Ureter (tissue), 1 donor: ENCODE measurements around the gene CLEC4F. TPM values are rescaled to one million over a fixed set of nuclear protein-coding genes. Genes with fewer than 3 reads are reported as not detected.
A peak's percentile ranks its signal among the peaks of the same experiment; 100 is the strongest.

Source experiments
- DNase-seq: peaks from one replicate; pipeline ENCODE4 v3.0.0-alpha.2; 2020; ENCODE audit warnings: low spot score
- total RNA-seq: library from RNA; stranded (reverse); gene quantifications from one replicate; pipeline ENCODE4 v1.2.4, GENCODE V29; 2023
- donor health status: DM: yes; HTN: yes; CAD: no.

CLEC4F gene
- 1.2 TPM for total RNA-seq

GRCh38 chr2:70820499-70820898, at the start of gene CLEC4F:
Gene CLEC4F, minus strand, starts transcription at chr2:70820599. Its CDS starts 76 bp downstream, at chr2:70820523.
- no peak for DNase-seq

- no peak for DNase-seq
Observed at GRCh38 chr2:70868970-70869369, 48.6 kb upstream of the CLEC4F start.

- peak; percentile 76 for DNase-seq
Observed at GRCh38 chr2:70861777-70862625, 41.6 kb upstream of the CLEC4F start.

GRCh38 chr2:70855667-70856066, 35.3 kb upstream of the CLEC4F start:
- DNase-seq, result no peak

GRCh38 chr2:70854411-70854810, 34.0 kb upstream of the CLEC4F start:
- no peak for DNase-seq

GRCh38 chr2:70852824-70853223, 32.4 kb upstream of the CLEC4F start:
- DNase-seq, result no peak

GRCh38 chr2:70851704-70852103, 31.3 kb upstream of the CLEC4F start:
- DNase-seq, result no peak

GRCh38 chr2:70850925-70851324, 30.5 kb upstream of the CLEC4F start:
- DNase-seq, result no peak

- DNase-seq, result no peak
Observed at GRCh38 chr2:70842401-70842800, 22.0 kb upstream of the CLEC4F start.

- no peak for DNase-seq
Observed at GRCh38 chr2:70837980-70838925, 17.9 kb upstream of the CLEC4F start.

GRCh38 chr2:70835643-70836042, 15.2 kb upstream of the CLEC4F start, which contains the start of gene CD207:
Gene CD207, minus strand, starts transcription at chr2:70835816. Its CDS starts 40 bp downstream, at chr2:70835776.
- no peak for DNase-seq

GRCh38 chr2:70834881-70835280, 14.5 kb upstream of the CLEC4F start:
- DNase-seq, result no peak

GRCh38 chr2:70834106-70834505, 13.7 kb upstream of the CLEC4F start:
- DNase-seq, result no peak

- DNase-seq, result no peak
Observed at GRCh38 chr2:70833246-70833645, 12.8 kb upstream of the CLEC4F start.

- DNase-seq, result no peak
Observed at GRCh38 chr2:70832386-70832785, 12.0 kb upstream of the CLEC4F start.

GRCh38 chr2:70831861-70832260, 11.5 kb upstream of the CLEC4F start:
- DNase-seq, result no peak

GRCh38 chr2:70830366-70830765, 10.0 kb upstream of the CLEC4F start:
- no peak for DNase-seq

- DNase-seq, result no peak
Observed at GRCh38 chr2:70829916-70830315, 9.5 kb upstream of the CLEC4F start.

GRCh38 chr2:70828914-70829824, 8.8 kb upstream of the CLEC4F start:
- DNase-seq, result no peak

GRCh38 chr2:70828115-70828514, 7.7 kb upstream of the CLEC4F start:
- DNase-seq, result no peak

GRCh38 chr2:70827388-70827787, 7.0 kb upstream of the CLEC4F start:
- no peak for DNase-seq
